ENCODE data around the gene ELANE.

DNA sequence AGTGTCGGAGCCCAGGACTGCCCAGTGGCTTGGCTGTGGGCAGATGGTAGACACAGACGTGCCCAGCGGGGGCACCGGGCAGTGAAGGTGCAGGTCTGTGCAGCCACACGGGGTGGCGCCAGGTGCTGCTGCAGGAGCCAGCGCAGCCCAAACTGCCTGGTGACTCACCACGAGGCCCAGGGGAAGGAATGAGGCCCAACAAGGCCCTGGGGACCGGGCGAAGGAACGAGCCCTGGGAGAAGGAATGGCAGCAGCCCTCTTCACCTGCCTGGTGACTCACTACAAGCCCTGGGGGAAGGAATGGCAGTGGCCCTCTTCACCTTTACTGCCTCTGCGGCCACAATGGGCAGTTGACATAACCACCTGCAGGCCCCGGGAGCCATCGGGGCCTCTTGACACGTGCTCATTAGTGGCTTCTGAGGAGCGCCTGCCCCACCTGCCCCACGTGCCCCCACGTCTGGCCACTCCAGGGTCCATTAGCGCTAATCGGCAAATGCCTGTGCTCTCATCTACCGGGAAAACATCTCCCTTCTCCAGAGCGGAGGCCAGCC is 31.6 kb downstream of the ELANE start:
- TF ChIP-seq POLR2A (IDR thresholded peaks at IDR 0.05; ENCODE audit: low read depth, low read length) = no peak
- no peak for TF ChIP-seq POLR2AphosphoS5 (IDR thresholded peaks at IDR 0.05; ENCODE audit: low read depth, low read length)
- TF ChIP-seq PAX5 (IDR thresholded peaks at IDR 0.05; ENCODE audit: insufficient read depth, low read length, severe bottlenecking) = no peak
- TF ChIP-seq TAF1 (IDR thresholded peaks at IDR 0.05; ENCODE audit: low read depth, low read length) = no peak

Measured in GM12891 (cell line).